Stimulated activated CD8-positive, alpha-beta memory T cell treated with anti-CD3 and anti-CD28 coated beads, Interleukin-7, amount 100 ng/mL, for 1 hour (primary cell): ENCODE results near the gene INSR.
"Not testable (repeated sequence)": the region's sequence is repeated elsewhere in the genome, so short reads cannot be mapped to it uniquely, and the experiment has no call there.

ENCODE experiments used
- DNase-seq, 2 donors: peaks; one replicate each; pipeline ENCODE4 v3.0.0-alpha.2; 2020; ENCODE audit warnings: low read depth in 2 of 2

Gene INSR

DNA sequence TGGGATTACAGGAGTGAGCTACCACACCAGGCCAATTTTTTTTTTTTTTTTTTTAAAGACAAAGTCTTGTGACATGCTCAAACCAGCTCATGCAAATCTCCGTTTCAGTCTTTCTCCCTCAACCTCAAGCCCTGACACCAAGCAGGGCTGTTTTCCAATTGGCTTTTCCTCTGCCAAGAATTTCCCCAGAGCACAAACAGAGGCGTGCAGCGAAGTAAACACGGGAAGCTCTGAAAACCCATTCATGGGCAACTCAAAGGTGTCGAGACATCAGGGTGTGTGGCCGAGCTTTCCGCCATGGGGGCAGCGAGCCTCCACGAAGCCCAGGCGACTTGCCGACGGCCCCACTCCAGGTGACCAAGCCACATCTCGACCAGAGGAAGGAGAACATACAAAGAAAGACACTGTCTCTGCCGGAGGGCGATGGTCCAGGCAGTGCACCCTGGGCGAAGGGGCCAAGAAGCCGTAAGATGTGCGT, 70.0 kb downstream of the INSR start:
- no peak for DNase-seq

- no peak for DNase-seq
Measured at GRCh38 chr19:7223429-7223828, 70.8 kb downstream of the INSR start.

- DNase-seq: no peak
Measured at GRCh38 chr19:7219056-7219455, 75.2 kb downstream of the INSR start.

GRCh38 chr19:7217861-7218260, 76.4 kb downstream of the INSR start:
- no peak for DNase-seq

GRCh38 chr19:7216373-7216902, 77.8 kb downstream of the INSR start:
- DNase-seq: no peak

DNA sequence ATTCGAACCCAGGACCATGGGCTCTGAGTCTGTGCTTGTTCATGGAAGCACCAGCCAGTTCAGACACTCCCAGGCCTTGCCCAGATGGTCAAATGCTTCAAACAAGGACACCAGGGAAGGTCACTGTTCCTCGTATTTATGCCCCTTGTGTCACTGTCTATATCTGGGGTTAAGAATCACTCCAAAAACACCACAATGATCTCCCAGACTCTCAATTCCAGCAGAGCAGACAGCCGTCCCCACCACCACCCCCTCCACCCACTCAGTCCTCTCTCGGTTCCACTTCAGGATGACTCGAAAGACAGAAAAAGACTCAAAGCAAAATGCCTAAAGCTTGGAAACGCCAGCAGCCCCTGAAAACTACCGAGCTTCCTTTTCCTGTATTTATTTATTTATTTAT, 79.0 kb downstream of the INSR start:
- no peak for DNase-seq

GRCh38 chr19:7214324-7215089, 79.7 kb downstream of the INSR start:
- no peak for DNase-seq

DNA sequence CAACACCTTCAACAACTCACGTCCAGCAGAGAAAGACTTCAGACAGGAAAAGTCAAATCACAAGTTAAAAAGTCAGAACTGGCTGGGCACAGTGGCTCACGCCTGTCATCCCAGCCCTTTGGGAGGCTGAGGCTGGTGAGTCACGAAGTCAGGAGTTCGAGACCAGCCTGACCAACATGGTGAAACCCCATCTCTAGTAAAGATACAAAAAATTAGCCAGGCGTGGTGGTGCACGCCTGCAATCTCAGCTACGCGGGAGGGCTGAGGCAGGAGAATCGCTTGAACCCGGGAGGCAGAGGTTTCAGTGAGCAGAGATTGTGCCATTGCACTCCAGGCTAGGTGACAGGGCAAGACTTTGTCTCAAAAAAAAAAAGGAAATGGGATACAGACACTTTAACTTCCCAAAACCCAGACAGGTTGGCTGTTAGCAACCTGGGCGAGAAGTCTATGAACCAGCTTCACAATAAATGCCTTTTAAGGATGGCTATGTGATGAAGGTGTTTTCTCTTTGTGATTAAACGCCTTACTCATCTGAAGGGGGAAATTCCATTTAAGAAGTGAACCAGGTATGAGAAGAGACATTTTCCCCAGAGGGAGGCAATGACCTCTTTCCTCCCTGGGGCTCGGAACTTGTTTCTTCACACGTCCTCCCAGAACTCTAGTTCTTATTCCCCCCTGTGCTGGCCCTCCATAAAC, 80.4 kb downstream of the INSR start:
- no peak for DNase-seq

DNA sequence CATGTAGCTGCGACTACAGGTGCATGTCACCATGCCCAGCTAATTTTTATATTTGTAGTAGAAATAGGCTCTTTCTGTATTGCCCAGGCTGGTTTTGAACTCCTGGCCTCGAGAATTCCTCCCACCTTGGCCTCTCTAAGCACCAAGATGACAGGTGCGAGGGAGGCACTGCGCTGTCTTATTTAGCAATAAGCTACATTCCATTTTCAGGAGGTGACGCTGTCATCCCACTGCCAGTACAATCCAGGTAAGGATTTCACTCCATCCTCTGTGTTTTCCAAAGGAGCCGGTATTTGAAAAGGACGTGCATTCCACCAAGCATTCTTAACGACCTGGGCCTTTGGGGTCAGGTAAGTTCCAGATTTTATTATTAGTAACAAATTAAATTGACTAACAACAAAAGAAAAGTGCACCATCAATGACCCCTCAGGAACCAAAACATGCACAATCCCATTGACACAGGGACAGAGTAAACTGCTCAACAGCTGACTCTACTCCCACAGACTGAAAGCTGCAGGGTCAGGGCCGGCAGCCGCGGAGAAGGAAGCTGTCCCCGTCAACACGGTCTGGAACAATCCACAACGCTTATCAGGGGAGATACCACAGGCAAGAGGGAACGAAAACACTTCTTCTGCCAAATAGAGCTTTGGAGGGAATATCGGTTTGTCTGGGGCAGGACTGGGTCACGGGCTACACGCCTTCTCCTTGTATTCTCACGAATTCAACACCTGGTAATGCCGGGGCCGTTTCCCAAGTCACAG, 82.8 kb downstream of the INSR start:
- no peak for DNase-seq

- DNase-seq: no peak
Measured at GRCh38 chr19:7210359-7210758, 83.9 kb downstream of the INSR start.

GRCh38 chr19:7209597-7210325, 84.5 kb downstream of the INSR start:
- not testable (repeated sequence) for DNase-seq

GRCh38 chr19:7209036-7209435, 85.2 kb downstream of the INSR start:
- not testable (repeated sequence) for DNase-seq

DNA sequence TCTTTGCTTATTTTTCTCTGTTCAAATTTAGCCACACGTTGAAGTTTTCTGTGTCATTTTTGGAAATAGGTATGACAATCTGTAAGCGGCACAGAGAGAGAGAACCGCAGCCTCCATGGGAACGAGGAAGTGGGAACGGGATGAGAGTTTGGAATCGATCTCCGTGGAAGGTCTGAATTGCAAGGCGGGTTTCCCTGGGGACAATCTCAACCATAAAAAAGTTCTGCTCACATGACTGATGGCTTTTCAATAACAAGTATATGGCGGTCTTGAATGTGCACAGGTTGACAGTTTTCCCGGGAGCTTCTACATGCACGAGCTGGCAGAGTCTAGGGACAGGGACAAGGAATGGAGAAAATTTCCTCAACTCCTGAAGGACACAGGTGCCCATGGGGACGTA, 90.9 kb downstream of the INSR start:
- DNase-seq: no peak

GRCh38 chr19:7202888-7203287, 91.3 kb downstream of the INSR start:
- DNase-seq: no peak

GRCh38 chr19:7200736-7201135, 93.5 kb downstream of the INSR start:
- DNase-seq: no peak

DNA sequence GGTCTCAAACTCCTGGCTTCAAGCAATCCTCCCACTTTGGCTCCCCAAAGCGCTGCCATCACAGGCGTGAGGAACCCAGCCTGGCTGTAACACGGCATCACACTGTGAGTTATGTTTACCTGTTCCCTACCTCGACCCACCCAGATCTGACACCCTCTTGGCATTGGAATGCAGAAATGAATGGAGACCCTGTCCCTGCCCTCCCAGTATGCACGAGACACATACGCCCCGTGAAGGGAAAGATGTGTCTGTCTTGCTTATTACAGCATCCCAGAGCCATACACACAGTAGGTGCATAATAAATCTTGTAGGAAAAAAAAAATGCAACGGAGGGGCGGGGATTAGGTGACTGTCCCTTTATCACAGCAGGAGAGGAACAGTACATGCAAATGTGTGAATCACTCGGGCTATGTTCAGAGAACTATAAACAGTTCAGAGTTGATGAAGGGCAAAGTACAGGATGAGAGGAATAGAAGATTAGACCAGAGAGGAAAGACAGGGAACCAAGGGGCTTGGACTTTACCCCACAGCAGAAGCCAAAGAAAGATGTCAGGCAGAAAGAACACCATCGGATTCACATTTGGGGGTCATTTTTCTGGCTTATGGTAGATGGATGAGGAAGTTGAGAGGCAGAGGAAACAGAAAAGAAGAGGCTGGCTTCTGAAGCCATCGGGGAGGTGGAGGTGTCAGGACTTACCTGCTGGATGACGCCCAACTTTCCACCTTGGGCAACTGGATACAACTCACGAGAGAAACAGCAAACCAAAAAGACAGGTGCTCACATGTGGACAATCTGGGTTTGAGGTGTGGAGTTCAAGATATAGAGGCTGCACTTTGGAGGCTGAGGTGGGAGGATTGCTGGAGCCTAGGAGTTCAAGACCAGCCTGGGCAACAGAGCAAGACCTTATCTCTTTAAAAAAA, 94.3 kb downstream of the INSR start:
- no peak for DNase-seq

- DNase-seq: peak; percentile 73 to 81
Measured at GRCh38 chr19:7197760-7198696, 96.2 kb downstream of the INSR start.

- DNase-seq: peak; percentile 66 to 73
Measured at GRCh38 chr19:7197119-7197759, 97.0 kb downstream of the INSR start.

- DNase-seq: no peak
Measured at GRCh38 chr19:7196763-7197118, 97.5 kb downstream of the INSR start.
